ENCODE results near the gene NKG7.
"Not testable (repeated sequence)": the region's sequence is repeated elsewhere in the genome, so short reads cannot be mapped to it uniquely, and the experiment has no call there.

NKG7 gene

GRCh38 chr19:51372649-51373504, at the start of gene NKG7:
TSS of gene NKG7 (minus strand) at chr19:51372654. CDS start at chr19:51372535, 119 bp downstream.
- no peak for DNase-seq (ENCODE audit: low read depth)

GRCh38 chr19:51422053-51422448, 49.6 kb upstream of the NKG7 start:
- peak; percentile 63 for DNase-seq (ENCODE audit: low read depth)

GRCh38 chr19:51421229-51422052, 49.0 kb upstream of the NKG7 start:
- DNase-seq (ENCODE audit: low read depth), result no peak

GRCh38 chr19:51420511-51420910, 48.1 kb upstream of the NKG7 start:
- DNase-seq (ENCODE audit: low read depth), result not testable (repeated sequence)

- DNase-seq (ENCODE audit: low read depth), result no peak
Observed at GRCh38 chr19:51418707-51419106, 46.3 kb upstream of the NKG7 start.

GRCh38 chr19:51417810-51418157, 45.3 kb upstream of the NKG7 start:
- DNase-seq (ENCODE audit: low read depth), result no peak

- no peak for DNase-seq (ENCODE audit: low read depth)
Observed at GRCh38 chr19:51417107-51417809, 44.8 kb upstream of the NKG7 start, which contains the start of gene SIGLEC10. TSS of gene SIGLEC10 (minus strand) at chr19:51417642. CDS start at chr19:51417581, 61 bp downstream.

- DNase-seq (ENCODE audit: low read depth), result not testable (repeated sequence)
Observed at GRCh38 chr19:51416422-51416821, 44.0 kb upstream of the NKG7 start.

GRCh38 chr19:51415187-51415586, 42.7 kb upstream of the NKG7 start:
- no peak for DNase-seq (ENCODE audit: low read depth)

GRCh38 chr19:51410950-51411748, 38.7 kb upstream of the NKG7 start:
- DNase-seq (ENCODE audit: low read depth), result no peak

GRCh38 chr19:51407511-51408131, 35.2 kb upstream of the NKG7 start:
- peak; percentile 34 for DNase-seq (ENCODE audit: low read depth)

GRCh38 chr19:51402117-51402516, 29.7 kb upstream of the NKG7 start:
- DNase-seq (ENCODE audit: low read depth), result no peak

- DNase-seq (ENCODE audit: low read depth), result not testable (repeated sequence)
Observed at GRCh38 chr19:51399936-51400335, 27.5 kb upstream of the NKG7 start.

- no peak for DNase-seq (ENCODE audit: low read depth)
Observed at GRCh38 chr19:51399231-51399630, 26.8 kb upstream of the NKG7 start.

- DNase-seq (ENCODE audit: low read depth), result peak; percentile 42
Observed at GRCh38 chr19:51398096-51398704, 25.7 kb upstream of the NKG7 start.

GRCh38 chr19:51397453-51397852, 25.0 kb upstream of the NKG7 start:
- peak; percentile 19 for DNase-seq (ENCODE audit: low read depth)

GRCh38 chr19:51396175-51396574, 23.7 kb upstream of the NKG7 start:
- DNase-seq (ENCODE audit: low read depth), result no peak

GRCh38 chr19:51394050-51394836, 21.8 kb upstream of the NKG7 start:
- DNase-seq (ENCODE audit: low read depth), result peak; percentile 99

GRCh38 chr19:51392701-51393100, 20.2 kb upstream of the NKG7 start:
- no peak for DNase-seq (ENCODE audit: low read depth)
